Esophagus squamous epithelium (tissue), 5 donors: ENCODE data around the gene CHST1. TPM values are rescaled to one million over a fixed set of nuclear protein-coding genes. Genes with fewer than 3 reads are reported as not detected.

ENCODE experiments used
- DNase-seq: peaks from one replicate; lab custom pipeline; 2025; lab: John Stamatoyannopoulos, UW
- H3K27ac ChIP-seq, 4 donors: fragments of 200-600 bp; sonication (generic); one replicate each; pipeline ENCODE4 v1.5.1; 2016 to 2019; ENCODE audit warnings: mild to moderate bottlenecking in 1 of 4
- H3K27me3 ChIP-seq, 4 donors: fragments of 200-600 bp; sonication (generic); 1 replicate in 3 of 4; 2 replicates in 1 of 4; pipeline versions ENCODE4 v1.5.1 to v1.6.0; 2017 to 2021; ENCODE audit warnings: antibody characterized with exemption in 1 of 4
- H3K36me3 ChIP-seq, 3 donors: fragments of 200-600 bp; sonication (generic); one replicate each; pipeline ENCODE4 v1.5.1; 2016 to 2019
- H3K4me1 ChIP-seq, 3 donors: fragments of 200-600 bp; sonication (generic); one replicate each; pipeline ENCODE4 v1.5.1; 2017 to 2019
- H3K4me3 ChIP-seq, 4 donors: fragments of 200-600 bp; sonication (generic); 1 replicate in 3 of 4; 2 replicates in 1 of 4; pipeline ENCODE4 v1.5.1; 2016 to 2019; ENCODE audit warnings: mild to moderate bottlenecking in 2 of 4, moderate library complexity in 1 of 4
- H3K9me3 ChIP-seq, 3 donors: fragments of 200-600 bp; sonication (generic); one replicate each; pipeline ENCODE4 v1.5.1; 2016 to 2019
- CTCF ChIP-seq, 6 experiments: fragments of 450-650 bp in 4 of 6; fragments of 200-600 bp in 2 of 6; sonication (generic) in 2 of 6; IDR thresholded peaks; one replicate each; pipeline ENCODE4 v1.5.1; 2016 to 2019; ENCODE audit warnings: antibody characterized with exemption in 6 of 6, mild to moderate bottlenecking in 4 of 6, moderate library complexity in 4 of 6
- POLR2A ChIP-seq, 4 donors: fragments of 450-650 bp; IDR thresholded peaks; one replicate each; pipeline ENCODE4 v1.6.1; 2017; ENCODE audit warnings: antibody characterized with exemption in 4 of 4, mild to moderate bottlenecking in 4 of 4, moderate library complexity in 3 of 4
- WGBS, 2 donors: methylation state at CpG; one replicate each; pipeline ENCODE4 v1.1.5; 2018; 5-methylcytosine and 5-hydroxymethylcytosine counted together
- intact Hi-C: fragments of 100-400 bp; cut with DNase I; formaldehyde crosslinking; loops from one replicate; pipeline ENCODE4 v1.15.0; 2022
- total RNA-seq, 4 donors: library from RNA; depleted of rRNA; stranded (reverse); fragments of >200 nt; gene quantifications; one replicate each; pipeline ENCODE4 v1.1.0, GENCODE V29; 2016
- donor health status: DM: yes; HTN: yes; CAD: no.

The CHST1 gene
- total RNA-seq, 4 donors from 2014 or later = 0.27 to 2.7 (median 0.70) TPM

DNA sequence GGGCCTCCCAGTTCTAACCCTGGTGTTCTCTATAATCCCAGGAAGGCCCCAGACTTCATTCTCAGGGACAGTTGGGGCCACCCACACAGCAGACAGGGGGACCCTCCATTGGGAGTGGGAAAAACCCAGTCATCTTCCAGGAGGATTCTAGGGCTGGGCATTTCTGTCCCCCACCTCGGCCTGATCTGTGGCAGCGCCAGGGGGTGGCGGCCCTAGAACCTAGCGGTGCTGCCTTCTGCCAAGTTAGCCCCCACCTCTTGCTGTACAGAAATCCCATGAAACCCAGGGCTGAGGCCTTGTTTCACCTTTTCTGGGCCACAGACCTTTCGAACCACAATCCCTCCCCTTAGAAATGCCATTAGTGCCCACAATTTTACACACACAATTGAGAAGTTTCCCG lies 9.6 kb downstream of the CHST1 start:
- H3K4me3 ChIP-seq = no peak overlapping the region
- H3K27me3 ChIP-seq = peaks cover 0 to 59% (median under 1%) of the 10 kb centered on the region in 4 donors
- TF ChIP-seq CTCF (IDR thresholded peaks at IDR 0.05) = no peak
- no peak for TF ChIP-seq POLR2A (IDR thresholded peaks at IDR 0.05)
- peaks cover 0 to 28% (median 12%) of the 10 kb centered on the region in 3 donors for H3K4me1 ChIP-seq
- no peak for DNase-seq
- no peaks in the 10 kb centered on the region for H3K36me3 ChIP-seq
- no peak overlapping the region for H3K27ac ChIP-seq
- intact Hi-C loops = loop anchor here (10.0 kb wide), 1 partner anchor 281 kb away; no protein-coding TSS in a partner anchor
- 85 to 88% methylated on average over 2 to 6 of the region's 6 CpGs for WGBS, 2 donors
- H3K9me3 ChIP-seq = no peaks in the 10 kb centered on the region

DNA sequence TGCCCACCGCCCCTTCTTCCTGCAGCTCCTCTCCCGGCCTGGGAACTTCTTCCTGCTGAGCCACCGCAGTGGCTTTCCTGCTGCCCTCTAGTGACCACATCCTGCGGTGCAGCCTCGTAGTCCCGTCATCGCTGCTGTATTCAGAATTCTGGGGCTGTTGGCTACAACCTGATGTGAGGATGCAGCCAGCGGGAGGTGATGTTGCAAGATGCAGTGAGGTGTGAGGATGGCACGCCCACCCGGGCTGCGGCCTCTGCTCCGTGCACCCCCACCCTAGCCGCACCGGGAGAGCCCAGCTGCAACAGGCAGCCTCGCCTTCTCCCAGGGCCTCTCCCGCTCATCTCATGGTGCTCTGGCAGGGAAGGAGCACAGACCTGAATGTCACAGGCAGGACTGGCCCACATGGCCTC lies 10.1 kb downstream of the CHST1 start:
- Histone ChIP-seq H3K9me3 (no peaks in the 10 kb centered on the region), H3K27ac (no peak overlapping the region), H3K36me3 (no peaks in the 10 kb centered on the region), H3K27me3 (peaks cover 0 to 59% (median 0%) of the 10 kb centered on the region in 4 donors), H3K4me3 (no peak overlapping the region), H3K4me1 (peaks cover 0 to 28% (median 12%) of the 10 kb centered on the region in 3 donors)
- TF ChIP-seq POLR2A (IDR thresholded peaks at IDR 0.05) (no peak), CTCF (IDR thresholded peaks at IDR 0.05) (peak; percentile 42 to 91 (median 72))
- intact Hi-C loops = loop anchor here (10.0 kb wide), 1 partner anchor 281 kb away; no protein-coding TSS in a partner anchor
- no peak for DNase-seq
- WGBS, 2 donors = 0 to 6% methylated on average over 7 to 13 of the region's 16 CpGs

GRCh38 chr11:45655012-45655283 lies 10.5 kb downstream of the CHST1 start:
- Histone ChIP-seq H3K36me3 (no peaks in the 10 kb centered on the region), H3K4me3 (no peak overlapping the region), H3K4me1 (peaks cover 0 to 28% (median 12%) of the 10 kb centered on the region in 3 donors), H3K9me3 (no peaks in the 10 kb centered on the region), H3K27ac (no peak overlapping the region), H3K27me3 (peaks cover 0 to 59% (median 0%) of the 10 kb centered on the region in 4 donors)
- intact Hi-C loops = loop anchor here (10.0 kb wide), 1 partner anchor 280 kb away; no protein-coding TSS in a partner anchor
- 50 to 57% methylated on average over 2 of the region's 2 CpGs for WGBS, 2 donors
- no peak for DNase-seq
- TF ChIP-seq CTCF (IDR thresholded peaks at IDR 0.05) = no peak
- no peak for TF ChIP-seq POLR2A (IDR thresholded peaks at IDR 0.05)

DNA sequence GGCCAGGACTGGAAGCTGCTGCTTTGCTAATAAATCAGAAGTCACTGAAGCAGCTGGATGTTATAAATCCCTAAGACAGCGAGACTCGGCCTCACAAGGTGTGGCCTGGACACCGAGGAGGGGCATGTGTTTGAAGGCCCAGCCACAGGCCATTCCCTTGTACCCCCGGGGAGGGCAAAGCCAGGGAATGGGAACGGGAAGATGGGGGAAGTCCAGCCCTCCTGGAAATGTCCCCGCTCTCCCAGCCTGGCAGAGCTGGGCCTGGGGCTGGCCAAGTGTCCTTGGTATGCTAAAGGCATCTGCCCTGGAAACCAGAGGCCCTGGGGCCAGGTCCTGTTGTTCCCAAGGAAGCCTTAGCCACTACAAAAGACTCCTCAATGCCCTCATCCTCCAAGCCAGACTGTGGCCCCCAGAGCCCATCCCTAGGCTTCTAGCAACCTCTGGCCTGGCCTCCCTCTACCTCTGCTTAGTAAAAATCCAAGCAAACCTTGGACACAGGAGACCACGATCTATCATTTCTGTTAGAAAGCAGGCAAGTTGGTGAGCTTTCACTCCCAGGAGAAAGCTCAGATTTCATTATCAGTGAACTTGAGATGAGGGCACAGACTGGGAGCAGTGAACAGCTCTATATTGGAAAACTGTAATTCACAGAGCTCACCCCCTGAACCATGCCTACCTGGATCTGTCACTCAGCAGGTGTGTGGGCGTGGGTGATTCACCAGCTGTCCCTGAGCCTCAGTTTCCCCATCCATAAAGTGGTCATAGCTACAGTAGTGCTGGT lies 11.0 kb downstream of the CHST1 start:
- intact Hi-C loops = loop anchor here (10.0 kb wide), 1 partner anchor 280 kb away; no protein-coding TSS in a partner anchor
- Histone ChIP-seq H3K27me3 (peaks cover 0 to 59% (median 0%) of the 10 kb centered on the region in 4 donors), H3K4me1 (peaks cover 0 to 25% (median 12%) of the 10 kb centered on the region in 3 donors), H3K4me3 (no peak overlapping the region), H3K9me3 (no peaks in the 10 kb centered on the region), H3K36me3 (no peaks in the 10 kb centered on the region), H3K27ac (no peak overlapping the region)
- 65 to 85% methylated on average over 6 to 8 of the region's 8 CpGs for WGBS, 2 donors
- TF ChIP-seq CTCF (IDR thresholded peaks at IDR 0.05) = no peak
- TF ChIP-seq POLR2A (IDR thresholded peaks at IDR 0.05) = no peak
- DNase-seq = no peak

DNA sequence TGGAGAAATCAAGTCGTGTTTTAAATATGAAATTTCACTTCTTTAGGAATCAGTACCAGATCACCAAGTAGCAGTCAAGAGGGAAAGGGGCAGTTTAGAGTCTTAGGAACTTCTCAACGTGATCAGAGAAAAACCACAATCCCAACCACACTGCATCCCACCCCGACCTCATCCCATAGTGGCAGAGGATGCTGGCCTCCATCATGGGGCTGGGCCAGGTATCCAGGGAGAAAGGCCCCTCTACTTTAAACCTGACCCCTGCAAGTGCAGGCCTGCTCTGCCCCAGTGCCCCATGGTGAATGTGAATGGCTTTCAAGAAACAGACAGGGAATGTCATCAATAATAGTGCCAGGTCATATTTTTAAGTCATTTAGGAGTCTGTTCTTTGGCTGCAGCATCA lies 12.1 kb downstream of the CHST1 start:
- TF ChIP-seq POLR2A (IDR thresholded peaks at IDR 0.05) (no peak), CTCF (IDR thresholded peaks at IDR 0.05) (no peak)
- Histone ChIP-seq H3K36me3 (no peaks in the 10 kb centered on the region), H3K4me3 (no peak overlapping the region), H3K4me1 (peaks cover 0 to 14% (median 4%) of the 10 kb centered on the region in 3 donors), H3K27me3 (peaks cover 0 to 58% (median 0%) of the 10 kb centered on the region in 4 donors), H3K27ac (no peak overlapping the region), H3K9me3 (no peaks in the 10 kb centered on the region)
- DNase-seq = no peak
- 59 to 74% methylated on average over 2 to 3 of the region's 3 CpGs for WGBS, 2 donors
- intact Hi-C loops = loop anchor here (10.0 kb wide), 1 partner anchor 278 kb away; no protein-coding TSS in a partner anchor
